ENCODE results near the gene TBL1XR1. TPM values are rescaled to one million over a fixed set of nuclear protein-coding genes. Genes with fewer than 3 reads are reported as not detected.

The TBL1XR1 gene
- total RNA-seq, 6 experiments from 2014 or later, result 32.6 to 80.6 (median 56.2) TPM

GRCh38 chr3:176969506-176969905 is 227.8 kb downstream of the TBL1XR1 start:
- Histone ChIP-seq H3K36me3 (no peaks in the 10 kb centered on the region), H3K27me3 (no peaks in the 10 kb centered on the region), H3K4me3 (no peak overlapping the region), H3K4me1 (no peaks in the 10 kb centered on the region), H3K27ac (no peak overlapping the region), H3K9me3 (no peaks in the 10 kb centered on the region)
- no peak for DNase-seq
- ATAC-seq, result no peak
- 35% methylated on average over 1 of the region's 1 CpG for WGBS (ENCODE audit: insufficient coverage, low coverage, low lambda C conversion rate, missing lambda C conversion rate)
- TF ChIP-seq, protein P1, sequence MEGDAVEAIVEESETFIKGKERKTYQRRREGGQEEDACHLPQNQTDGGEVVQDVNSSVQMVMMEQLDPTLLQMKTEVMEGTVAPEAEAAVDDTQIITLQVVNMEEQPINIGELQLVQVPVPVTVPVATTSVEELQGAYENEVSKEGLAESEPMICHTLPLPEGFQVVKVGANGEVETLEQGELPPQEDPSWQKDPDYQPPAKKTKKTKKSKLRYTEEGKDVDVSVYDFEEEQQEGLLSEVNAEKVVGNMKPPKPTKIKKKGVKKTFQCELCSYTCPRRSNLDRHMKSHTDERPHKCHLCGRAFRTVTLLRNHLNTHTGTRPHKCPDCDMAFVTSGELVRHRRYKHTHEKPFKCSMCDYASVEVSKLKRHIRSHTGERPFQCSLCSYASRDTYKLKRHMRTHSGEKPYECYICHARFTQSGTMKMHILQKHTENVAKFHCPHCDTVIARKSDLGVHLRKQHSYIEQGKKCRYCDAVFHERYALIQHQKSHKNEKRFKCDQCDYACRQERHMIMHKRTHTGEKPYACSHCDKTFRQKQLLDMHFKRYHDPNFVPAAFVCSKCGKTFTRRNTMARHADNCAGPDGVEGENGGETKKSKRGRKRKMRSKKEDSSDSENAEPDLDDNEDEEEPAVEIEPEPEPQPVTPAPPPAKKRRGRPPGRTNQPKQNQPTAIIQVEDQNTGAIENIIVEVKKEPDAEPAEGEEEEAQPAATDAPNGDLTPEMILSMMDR (IDR thresholded peaks at IDR 0.05), result no peak
- no peak for TF ChIP-seq POLR2A (IDR thresholded peaks at IDR 0.05)
- intact Hi-C loops (cut with DNase I), result no loop called here

Small RNAs within 50 kb of the gene (small RNA-seq; reads per million reads assigned to genes)
- gene RF00019, result 0 reads per million in 2 experiments
- gene RNU6-681P, result 0 reads per million in 2 experiments
